ENCODE measurements around the gene ADGRL1. TPM values are rescaled to one million over a fixed set of nuclear protein-coding genes. Genes with fewer than 3 reads are reported as not detected.

The ADGRL1 gene
- total RNA-seq, 4 donors from 2014 or later, result 2.4 to 64.0 (median 20.7) TPM

GRCh38 chr19:14168993-14169392, 37.0 kb downstream of the ADGRL1 start:
- H3K4me1 ChIP-seq, result no peaks in the 10 kb centered on the region
- H3K9me3 ChIP-seq, result no peaks in the 10 kb centered on the region
- H3K36me3 ChIP-seq, result no peaks in the 10 kb centered on the region
- H3K4me3 ChIP-seq, result no peak overlapping the region
- H3K27ac ChIP-seq, result no peak overlapping the region
- no peak for DNase-seq
- intact Hi-C loops (cut with DNase I; ENCODE audit: low total_unique reads), result no loop called here
- H3K27me3 ChIP-seq, result no peaks in the 10 kb centered on the region
- no peak for TF ChIP-seq POLR2A (IDR thresholded peaks at IDR 0.05)
- TF ChIP-seq CTCF (IDR thresholded peaks at IDR 0.05), result no peak

- Histone ChIP-seq H3K9me3 (no peaks in the 10 kb centered on the region), H3K4me3 (no peak overlapping the region), H3K27ac (no peak overlapping the region), H3K4me1 (no peaks in the 10 kb centered on the region), H3K27me3 (no peaks in the 10 kb centered on the region), H3K36me3 (no peaks in the 10 kb centered on the region)
- intact Hi-C loops (cut with DNase I; ENCODE audit: low total_unique reads), result no loop called here
- TF ChIP-seq POLR2A (IDR thresholded peaks at IDR 0.05), result no peak
- no peak for DNase-seq
Measured at GRCh38 chr19:14168259-14168972, 37.6 kb downstream of the ADGRL1 start.

GRCh38 chr19:14167576-14168138, 38.3 kb downstream of the ADGRL1 start:
- no peaks in the 10 kb centered on the region for H3K4me1 ChIP-seq
- no peaks in the 10 kb centered on the region for H3K36me3 ChIP-seq
- no peaks in the 10 kb centered on the region for H3K9me3 ChIP-seq
- H3K27me3 ChIP-seq, result no peaks in the 10 kb centered on the region
- intact Hi-C loops (cut with DNase I; ENCODE audit: low total_unique reads), result no loop called here
- H3K4me3 ChIP-seq, result no peak overlapping the region
- TF ChIP-seq CTCF (IDR thresholded peaks at IDR 0.05) (no peak), POLR2A (IDR thresholded peaks at IDR 0.05) (no peak)
- H3K27ac ChIP-seq, result peak overlapping the region; percentile 8 to 27
- no peak for DNase-seq

GRCh38 chr19:14166999-14167575, 38.9 kb downstream of the ADGRL1 start:
- H3K4me3 ChIP-seq, result no peak overlapping the region
- H3K27ac ChIP-seq, result peak overlapping the region; percentile 8 to 27
- H3K36me3 ChIP-seq, result no peaks in the 10 kb centered on the region
- H3K27me3 ChIP-seq, result no peaks in the 10 kb centered on the region
- no peaks in the 10 kb centered on the region for H3K4me1 ChIP-seq
- TF ChIP-seq POLR2A (IDR thresholded peaks at IDR 0.05) (no peak), CTCF (IDR thresholded peaks at IDR 0.05) (no peak)
- DNase-seq, result no peak
- intact Hi-C loops (cut with DNase I; ENCODE audit: low total_unique reads), result no loop called here
- H3K9me3 ChIP-seq, result no peaks in the 10 kb centered on the region

GRCh38 chr19:14165990-14166830, 39.8 kb downstream of the ADGRL1 start:
- Histone ChIP-seq H3K4me3 (no peak overlapping the region), H3K9me3 (no peaks in the 10 kb centered on the region), H3K4me1 (no peaks in the 10 kb centered on the region), H3K27ac (peak overlapping the region; percentile 9 to 41), H3K27me3 (no peaks in the 10 kb centered on the region), H3K36me3 (no peaks in the 10 kb centered on the region)
- intact Hi-C loops (cut with DNase I; ENCODE audit: low total_unique reads), result no loop called here
- DNase-seq, result no peak
- TF ChIP-seq CTCF (IDR thresholded peaks at IDR 0.05) (no peak), POLR2A (IDR thresholded peaks at IDR 0.05) (no peak)

Measured in uterus (tissue), 4 donors.